ENCODE data around the gene TEX22. TPM values are rescaled to one million over a fixed set of nuclear protein-coding genes. Genes with fewer than 3 reads are reported as not detected.
A peak's percentile ranks its signal among the peaks of the same experiment; 100 is the strongest.

The TEX22 gene
- total RNA-seq, 1 donor from 2014 or later: 3.8 TPM

GRCh38 chr14:105401699-105402098, 3.4 kb downstream of the TEX22 start:
- intact Hi-C loops (cut with DNase I): no loop called here
- Histone ChIP-seq H3K4me3 (no peak overlapping the region), H3K9me3 (no peaks in the 10 kb centered on the region), H3K4me1 (peaks cover 22% of the 10 kb centered on the region), H3K27ac (no peak overlapping the region), H3K27me3 (ENCODE audit: low read depth) (no peaks in the 10 kb centered on the region), H3K36me3 (no peaks in the 10 kb centered on the region)
- ATAC-seq (no peak), DNase-seq (no peak)
- TF ChIP-seq CTCF (IDR thresholded peaks at IDR 0.05): no peak

- Histone ChIP-seq H3K4me3 (no peak overlapping the region), H3K36me3 (no peaks in the 10 kb centered on the region), H3K4me1 (peaks cover 11% of the 10 kb centered on the region), H3K9me3 (no peaks in the 10 kb centered on the region), H3K27me3 (ENCODE audit: low read depth) (peaks cover 22% of the 10 kb centered on the region), H3K27ac (no peak overlapping the region)
- TF ChIP-seq CTCF (IDR thresholded peaks at IDR 0.05): no peak
- DNase-seq (no peak), ATAC-seq (no peak)
- intact Hi-C loops (cut with DNase I): no loop called here
Observed at GRCh38 chr14:105408592-105408991, 10.3 kb downstream of the TEX22 start.

GRCh38 chr14:105409364-105409763, 11.0 kb downstream of the TEX22 start:
- Histone ChIP-seq H3K4me1 (peaks cover 11% of the 10 kb centered on the region), H3K9me3 (no peaks in the 10 kb centered on the region), H3K36me3 (no peaks in the 10 kb centered on the region), H3K27ac (no peak overlapping the region), H3K27me3 (ENCODE audit: low read depth) (peaks cover 22% of the 10 kb centered on the region), H3K4me3 (no peak overlapping the region)
- DNase-seq: peak; percentile 45
- no peak for TF ChIP-seq CTCF (IDR thresholded peaks at IDR 0.05)
- intact Hi-C loops (cut with DNase I): no loop called here
- no peak for ATAC-seq

GRCh38 chr14:105410642-105411016, 12.3 kb downstream of the TEX22 start:
- H3K27ac ChIP-seq: no peak overlapping the region
- intact Hi-C loops (cut with DNase I): no loop called here
- no peaks in the 10 kb centered on the region for H3K9me3 ChIP-seq
- H3K36me3 ChIP-seq: no peaks in the 10 kb centered on the region
- ATAC-seq: no peak
- H3K4me3 ChIP-seq: peak overlapping the region; percentile 43
- no peak for DNase-seq
- H3K4me1 ChIP-seq: peaks cover 18% of the 10 kb centered on the region
- peaks cover 22% of the 10 kb centered on the region for H3K27me3 ChIP-seq (ENCODE audit: low read depth)
- no peak for TF ChIP-seq CTCF (IDR thresholded peaks at IDR 0.05)

GRCh38 chr14:105411017-105411941, 12.9 kb downstream of the TEX22 start:
- Histone ChIP-seq H3K4me1 (peaks cover 18% of the 10 kb centered on the region), H3K4me3 (peak overlapping the region; percentile 43), H3K27me3 (ENCODE audit: low read depth) (peaks cover 22% of the 10 kb centered on the region), H3K36me3 (no peaks in the 10 kb centered on the region), H3K27ac (no peak overlapping the region), H3K9me3 (no peaks in the 10 kb centered on the region)
- DNase-seq: peak; percentile 62
- no peak for TF ChIP-seq CTCF (IDR thresholded peaks at IDR 0.05)
- intact Hi-C loops (cut with DNase I): no loop called here
- ATAC-seq: peak; percentile 77 to 83

All from lower lobe of right lung (tissue), 2 donors.